Thyroid gland (tissue), 4 donors: ENCODE measurements around the gene FBXO38.

ENCODE experiments used
- CTCF ChIP-seq, 6 experiments: fragments of 200-600 bp in 3 of 6; fragments of 450-650 bp in 3 of 6; sonication (generic) in 3 of 6; IDR thresholded peaks; one replicate each; pipeline ENCODE4 v1.5.1; 2016 to 2019; ENCODE audit warnings: antibody characterized with exemption in 6 of 6, mild to moderate bottlenecking in 2 of 6, inconsistent platforms in 1 of 6, moderate library complexity in 1 of 6
- POLR2A ChIP-seq, 2 donors: fragments of 450-650 bp; IDR thresholded peaks; one replicate each; pipeline ENCODE4 v1.6.1; 2017; ENCODE audit warnings: antibody characterized with exemption in 2 of 2, mild to moderate bottlenecking in 2 of 2, moderate library complexity in 1 of 2

DNA sequence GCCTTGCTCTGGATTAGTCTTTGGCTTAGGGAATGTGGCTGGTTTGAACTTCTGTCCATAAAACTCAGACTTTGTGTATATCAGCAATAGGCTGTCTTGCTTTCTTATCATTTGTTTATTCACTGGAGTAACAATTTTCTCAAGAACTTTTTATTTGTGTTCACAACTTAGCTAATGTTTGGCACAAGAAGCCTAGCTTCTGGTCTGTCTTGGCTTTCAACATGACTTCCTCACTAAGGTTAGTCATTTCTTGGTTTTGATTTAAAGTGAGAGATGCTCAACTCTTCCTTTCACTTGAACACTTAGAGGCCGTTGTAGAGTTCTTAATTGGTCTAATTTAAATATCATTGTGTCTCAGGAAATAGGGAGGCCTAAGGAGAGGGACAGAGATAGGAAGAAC is 4.9 kb downstream of the FBXO38 start:
- TF ChIP-seq CTCF (IDR thresholded peaks at IDR 0.05) = no peak
- no peak for TF ChIP-seq POLR2A (IDR thresholded peaks at IDR 0.05)
